HepG2 (cell line): ENCODE data around the gene ADAMTS4. TPM values are rescaled to one million over a fixed set of nuclear protein-coding genes. Genes with fewer than 3 reads are reported as not detected.

Source experiments
- ATM ChIP-seq: fragments of 450-650 bp; IDR thresholded peaks from 2 replicates; pipeline ENCODE4 v1.7.1; 2017; ENCODE audit warnings: mild to moderate bottlenecking, borderline replicate concordance
- ELF1 ChIP-seq: sonication (generic); formaldehyde crosslinking; IDR thresholded peaks from 2 replicates; pipeline ENCODE4 v1.4.0; 2020; ENCODE audit warnings: missing genetic modification reagents
- GLI4 ChIP-seq: sonication (generic); formaldehyde crosslinking; IDR thresholded peaks from 2 replicates; pipeline ENCODE4 v1.5.1; 2020; ENCODE audit warnings: missing genetic modification reagents, mild to moderate bottlenecking, moderate library complexity, borderline replicate concordance
- HOXA3 ChIP-seq: sonication (generic); formaldehyde crosslinking; IDR thresholded peaks from 2 replicates; pipeline ENCODE4 v1.5.0; 2020; ENCODE audit warnings: missing genetic modification reagents
- MLX ChIP-seq: IDR thresholded peaks from 2 replicates; pipeline ENCODE4 v1.6.1; 2016
- NFYC ChIP-seq: IDR thresholded peaks from 2 replicates; pipeline ENCODE4 v1.6.1; 2016; ENCODE audit warnings: missing genetic modification reagents, missing compliant biosample characterization
- NKX3-1 ChIP-seq: sonication (generic); formaldehyde crosslinking; IDR thresholded peaks from 2 replicates; pipeline ENCODE4 v1.5.0; 2020; ENCODE audit warnings: missing genetic modification reagents
- NR2F1 ChIP-seq, 2 experiments: fragments of 450-650 bp in 1 of 2; formaldehyde crosslinking in 1 of 2; IDR thresholded peaks; 2 replicates each; pipeline versions ENCODE4 v1.5.0 to v1.6.1; 2016 to 2020; ENCODE audit warnings: mild to moderate bottlenecking in 1 of 2, missing compliant biosample characterization in 1 of 2, missing genetic modification reagents in 1 of 2, moderate library complexity in 1 of 2
- PCBP2 ChIP-seq: fragments of 200-400 bp; formaldehyde crosslinking; optimal IDR thresholded peaks from 2 replicates; pipeline ENCODE3; 2018; ENCODE audit warnings: low read length, low read depth; ENCODE audit not compliant: poor library complexity, severe bottlenecking
- SIX4 ChIP-seq: sonication (generic); formaldehyde crosslinking; IDR thresholded peaks from 2 replicates; pipeline ENCODE4 v1.4.0; 2020; ENCODE audit warnings: missing genetic modification reagents
- SKIL ChIP-seq: sonication (generic); formaldehyde crosslinking; IDR thresholded peaks from 2 replicates; pipeline ENCODE4 v1.8.0; 2022; ENCODE audit warnings: missing genetic modification reagents, mild to moderate bottlenecking, moderate library complexity, borderline replicate concordance
- SP2 ChIP-seq: sonication (generic); formaldehyde crosslinking; IDR thresholded peaks from 2 replicates; pipeline ENCODE4 v1.5.1; 2020; ENCODE audit warnings: mild to moderate bottlenecking, missing genetic modification reagents
- SRY ChIP-seq: sonication (generic); formaldehyde crosslinking; IDR thresholded peaks from 2 replicates; pipeline ENCODE4 v1.8.0; 2022; ENCODE audit warnings: mild to moderate bottlenecking, missing genetic modification reagents
- SUZ12 ChIP-seq: fragments of 150-350 bp; IDR thresholded peaks from 2 replicates; pipeline ENCODE4 v1.6.1; 2014; ENCODE audit warnings: low read depth, low read length
- ZBTB34 ChIP-seq: sonication (generic); formaldehyde crosslinking; IDR thresholded peaks from 2 replicates; pipeline ENCODE4 v1.8.0; 2022; ENCODE audit warnings: mild to moderate bottlenecking, missing genetic modification reagents
- ZBTB42 ChIP-seq: sonication (generic); formaldehyde crosslinking; IDR thresholded peaks from 2 replicates; pipeline ENCODE4 v1.5.0; 2020; ENCODE audit warnings: mild to moderate bottlenecking, missing genetic modification reagents
- ZFAT ChIP-seq: sonication (generic); formaldehyde crosslinking; conservative IDR thresholded peaks from 2 replicates; pipeline ENCODE4 v1.8.1; 2023; ENCODE audit warnings: missing genetic modification reagents, inconsistent platforms
- ZFYVE20 ChIP-seq: sonication (generic); formaldehyde crosslinking; IDR thresholded peaks from 2 replicates; pipeline ENCODE4 v1.8.0; 2023; ENCODE audit warnings: low read depth, mild to moderate bottlenecking, moderate library complexity, missing genetic modification reagents, borderline replicate concordance
- ZNF30 ChIP-seq: sonication (generic); formaldehyde crosslinking; IDR thresholded peaks from 2 replicates; pipeline ENCODE4 v1.5.0; 2020; ENCODE audit warnings: mild to moderate bottlenecking, missing genetic modification reagents
- ZNF331 ChIP-seq: sonication (generic); formaldehyde crosslinking; IDR thresholded peaks from 2 replicates; pipeline ENCODE4 v1.4.0; 2020; ENCODE audit warnings: missing genetic modification reagents
- ZNF362 ChIP-seq: sonication (generic); formaldehyde crosslinking; IDR thresholded peaks from 2 replicates; pipeline ENCODE4 v1.4.0; 2020; ENCODE audit warnings: missing genetic modification reagents, mild to moderate bottlenecking, borderline replicate concordance
- ZNF44 ChIP-seq: sonication (generic); formaldehyde crosslinking; IDR thresholded peaks from 2 replicates; pipeline ENCODE4 v1.5.1; 2020; ENCODE audit warnings: mild to moderate bottlenecking, missing genetic modification reagents
- ZNF556 ChIP-seq: sonication (generic); formaldehyde crosslinking; IDR thresholded peaks from 2 replicates; pipeline ENCODE4 v1.4.0; 2020; ENCODE audit warnings: mild to moderate bottlenecking, missing genetic modification reagents, borderline replicate concordance
- ZNF678 ChIP-seq: sonication (generic); formaldehyde crosslinking; IDR thresholded peaks from 2 replicates; pipeline ENCODE4 v1.4.0; 2020; ENCODE audit warnings: mild to moderate bottlenecking, missing genetic modification reagents
- ZNF746 ChIP-seq: sonication (generic); formaldehyde crosslinking; IDR thresholded peaks from 2 replicates; pipeline ENCODE4 v1.8.0; 2022; ENCODE audit warnings: mild to moderate bottlenecking, missing genetic modification reagents
- polyA plus RNA-seq, 8 experiments: library from polyadenylated mRNA; depleted of rRNA in 3 of 8; stranded (reverse) in 7 of 8; unstranded in 1 of 8; fragments of >200 nt; fragmentation: Illumina TruSeq in 4 of 8; extraction: Trizol in 4 of 8; gene quantifications; 2 replicates each; pipeline versions ENCODE4 v1.2.1 to v1.2.3, GENCODE V29; 2011 to 2016; ENCODE audit warnings: low read depth in 4 of 8, missing spikeins in 1 of 8, mixed read lengths in 1 of 8; ENCODE audit not compliant: insufficient read depth in 1 of 8
- total RNA-seq, 5 experiments: library from RNA; depleted of rRNA; stranded (reverse); fragments of >200 nt; fragmentation: Illumina TruSeq; extraction: Trizol; gene quantifications; 2 replicates each; pipeline ENCODE4 v1.2.3, GENCODE V29; 2016; ENCODE audit warnings: low read depth in 1 of 5

The ADAMTS4 gene
- total and polyA plus RNA-seq, 2 of the 13 experiments (the other 11 are each of a cell fraction or from before 2014, with no cell fraction given) = 0.51 to 1.7 TPM

- TF ChIP-seq ZNF678 (CRISPR knock-in tag) = no peak
- TF ChIP-seq ZNF44 (CRISPR knock-in tag) = 0 out of 2 replicates have a peak, but pooled peaks have one; percentile 52
- TF ChIP-seq ZNF331 (CRISPR knock-in tag) = no peak; the same call in 1 of the 2 replicates
- no peak for TF ChIP-seq SUZ12
- no peak for TF ChIP-seq ZNF30
- TF ChIP-seq NFYC = no peak
- peak; percentile 56; the same call in 1 of the 2 replicates for TF ChIP-seq SIX4
- no peak for TF ChIP-seq PCBP2
- TF ChIP-seq GLI4 (CRISPR knock-in tag) = no peak
- no peak for TF ChIP-seq ZBTB34 (CRISPR knock-in tag)
- TF ChIP-seq SRY (CRISPR knock-in tag) = no peak
- TF ChIP-seq ZNF362 (CRISPR knock-in tag) = no peak
- peak; percentile 33; the same call in 1 of the 2 replicates for TF ChIP-seq SP2
- no peak for TF ChIP-seq NKX3-1
- TF ChIP-seq ELF1 = no peak
- TF ChIP-seq ATM = no peak
- TF ChIP-seq ZFAT = no peak
- no peak for TF ChIP-seq ZFYVE20 (CRISPR knock-in tag)
- no peak for TF ChIP-seq ZNF746 (CRISPR knock-in tag)
- TF ChIP-seq ZNF556 (CRISPR knock-in tag) = no peak; the same call in 1 of the 2 replicates
- no peak for TF ChIP-seq NR2F1 (CRISPR knock-in tag; IDR thresholded peaks at IDR 0.05)
- no peak for TF ChIP-seq MLX (CRISPR knock-in tag)
- no peak for TF ChIP-seq ZBTB42
- TF ChIP-seq HOXA3 (CRISPR knock-in tag) = no peak; the same call in 1 of the 2 replicates
- no peak for TF ChIP-seq SKIL
Measured at GRCh38 chr1:161198194-161198896, 509 bp downstream of the ADAMTS4 start (continued).
